GM18520 (cell line): ENCODE measurements around the gene TADA1.

Source experiments
- ATAC-seq: cut with Tn5 transposase; IDR thresholded peaks from one replicate; pipeline ENCODE4 v1.9.1; 2021; ENCODE audit not compliant: unreplicated experiment

TADA1 gene

GRCh38 chr1:166875734-166876539, at the start of gene TADA1:
Gene TADA1, minus strand, starts transcription at chr1:166876264. Its CDS starts 31 bp downstream, at chr1:166876233.
- peak; percentile 70 for ATAC-seq

GRCh38 chr1:166924823-166925541, 48.9 kb upstream of the TADA1 start:
- ATAC-seq = no peak

- no peak for ATAC-seq
Measured at GRCh38 chr1:166920561-166921475, 44.8 kb upstream of the TADA1 start.

GRCh38 chr1:166918956-166919316, 42.9 kb upstream of the TADA1 start:
- ATAC-seq = no peak

GRCh38 chr1:166918088-166918955, 42.3 kb upstream of the TADA1 start:
- ATAC-seq = no peak

GRCh38 chr1:166915941-166916340, 39.9 kb upstream of the TADA1 start:
- no peak for ATAC-seq

GRCh38 chr1:166915042-166915441, 39.0 kb upstream of the TADA1 start:
- no peak for ATAC-seq

GRCh38 chr1:166914111-166914510, 38.0 kb upstream of the TADA1 start:
- ATAC-seq = no peak

GRCh38 chr1:166911624-166912023, 35.6 kb upstream of the TADA1 start:
- ATAC-seq = no peak

GRCh38 chr1:166910396-166910994, 34.4 kb upstream of the TADA1 start:
- peak; percentile 95 for ATAC-seq

- ATAC-seq = no peak
Measured at GRCh38 chr1:166908942-166909341, 32.9 kb upstream of the TADA1 start.

GRCh38 chr1:166907763-166908162, 31.7 kb upstream of the TADA1 start:
- ATAC-seq = no peak

GRCh38 chr1:166907051-166907450, 31.0 kb upstream of the TADA1 start:
- no peak for ATAC-seq

GRCh38 chr1:166906647-166907046, 30.6 kb upstream of the TADA1 start:
- ATAC-seq = no peak

GRCh38 chr1:166905900-166906299, 29.8 kb upstream of the TADA1 start:
- no peak for ATAC-seq

- ATAC-seq = no peak
Measured at GRCh38 chr1:166905136-166905535, 29.1 kb upstream of the TADA1 start.

GRCh38 chr1:166903232-166903631, 27.2 kb upstream of the TADA1 start:
- ATAC-seq = no peak

- no peak for ATAC-seq
Measured at GRCh38 chr1:166902279-166902678, 26.2 kb upstream of the TADA1 start.

GRCh38 chr1:166900987-166901386, 24.9 kb upstream of the TADA1 start:
- no peak for ATAC-seq

- ATAC-seq = no peak
Measured at GRCh38 chr1:166899769-166900168, 23.7 kb upstream of the TADA1 start.
